Loucy (cell line): ENCODE results near the gene MN1.

ENCODE experiments used
- EZH2phosphoT487 ChIP-seq: fragments of 200-600 bp; IDR thresholded peaks from 2 replicates; pipeline ENCODE4 v1.6.1; 2018; ENCODE audit warnings: antibody characterized with exemption, mild to moderate bottlenecking, moderate library complexity, borderline replicate concordance
- TF ChIP-seq, protein P1 (sequence below): fragments of 200-600 bp; sonication (generic); conservative IDR thresholded peaks from 2 replicates; pipeline ENCODE4 v1.5.1; 2014; ENCODE audit warnings: mild to moderate bottlenecking, antibody characterized with exemption, low read length

DNA sequence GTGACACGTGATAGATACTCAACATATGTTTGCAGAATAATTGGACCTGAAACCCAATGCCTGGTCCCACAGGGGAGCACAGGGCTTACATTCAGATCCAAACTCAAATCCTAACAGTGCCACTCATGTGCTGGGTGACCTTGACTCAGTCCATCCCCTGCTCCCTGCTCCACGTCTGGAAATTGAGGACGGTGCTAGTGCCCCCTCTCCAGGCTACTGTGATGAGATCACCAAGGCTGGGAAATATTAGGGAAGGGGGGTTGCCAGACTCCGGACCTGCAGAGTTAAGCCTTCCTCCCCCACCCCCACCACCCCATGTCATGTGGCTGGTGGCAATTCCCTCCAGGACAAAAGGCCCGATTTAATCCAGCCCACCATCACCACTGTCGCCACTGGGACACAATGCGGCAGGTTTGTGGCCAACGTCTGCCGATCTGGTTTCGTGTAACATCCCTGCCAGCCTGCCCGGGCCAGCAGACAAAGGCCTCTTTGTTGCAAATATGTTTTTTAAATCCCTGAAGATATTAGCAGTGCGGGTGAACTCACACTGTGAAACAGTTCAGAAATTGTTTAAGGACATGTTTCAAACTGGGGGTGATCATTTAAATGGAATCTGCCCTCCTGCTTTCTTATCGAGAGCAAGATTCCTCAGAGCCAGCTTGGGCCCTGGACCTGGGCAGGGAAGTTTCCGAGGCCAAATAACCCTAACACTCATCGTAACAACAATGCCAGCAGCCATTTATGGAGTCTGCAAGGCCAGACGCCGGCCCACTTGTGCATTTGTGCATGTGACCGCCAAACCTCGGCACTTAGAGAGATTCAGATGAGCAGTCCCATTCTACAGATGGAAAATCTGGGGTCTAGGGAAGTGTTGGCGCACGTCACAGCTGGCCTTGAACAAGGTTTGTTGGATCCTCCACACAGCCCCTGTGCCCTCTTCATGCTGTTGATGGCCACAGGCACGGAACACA lies 19.6 kb upstream of the MN1 start:
- TF ChIP-seq, protein P1, sequence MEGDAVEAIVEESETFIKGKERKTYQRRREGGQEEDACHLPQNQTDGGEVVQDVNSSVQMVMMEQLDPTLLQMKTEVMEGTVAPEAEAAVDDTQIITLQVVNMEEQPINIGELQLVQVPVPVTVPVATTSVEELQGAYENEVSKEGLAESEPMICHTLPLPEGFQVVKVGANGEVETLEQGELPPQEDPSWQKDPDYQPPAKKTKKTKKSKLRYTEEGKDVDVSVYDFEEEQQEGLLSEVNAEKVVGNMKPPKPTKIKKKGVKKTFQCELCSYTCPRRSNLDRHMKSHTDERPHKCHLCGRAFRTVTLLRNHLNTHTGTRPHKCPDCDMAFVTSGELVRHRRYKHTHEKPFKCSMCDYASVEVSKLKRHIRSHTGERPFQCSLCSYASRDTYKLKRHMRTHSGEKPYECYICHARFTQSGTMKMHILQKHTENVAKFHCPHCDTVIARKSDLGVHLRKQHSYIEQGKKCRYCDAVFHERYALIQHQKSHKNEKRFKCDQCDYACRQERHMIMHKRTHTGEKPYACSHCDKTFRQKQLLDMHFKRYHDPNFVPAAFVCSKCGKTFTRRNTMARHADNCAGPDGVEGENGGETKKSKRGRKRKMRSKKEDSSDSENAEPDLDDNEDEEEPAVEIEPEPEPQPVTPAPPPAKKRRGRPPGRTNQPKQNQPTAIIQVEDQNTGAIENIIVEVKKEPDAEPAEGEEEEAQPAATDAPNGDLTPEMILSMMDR: no peak
- TF ChIP-seq EZH2phosphoT487: no peak
